ENCODE measurements around the gene RERE.
"Not testable (repeated sequence)": the region's sequence is repeated elsewhere in the genome, so short reads cannot be mapped to it uniquely, and the experiment has no call there.

Gene RERE

DNA sequence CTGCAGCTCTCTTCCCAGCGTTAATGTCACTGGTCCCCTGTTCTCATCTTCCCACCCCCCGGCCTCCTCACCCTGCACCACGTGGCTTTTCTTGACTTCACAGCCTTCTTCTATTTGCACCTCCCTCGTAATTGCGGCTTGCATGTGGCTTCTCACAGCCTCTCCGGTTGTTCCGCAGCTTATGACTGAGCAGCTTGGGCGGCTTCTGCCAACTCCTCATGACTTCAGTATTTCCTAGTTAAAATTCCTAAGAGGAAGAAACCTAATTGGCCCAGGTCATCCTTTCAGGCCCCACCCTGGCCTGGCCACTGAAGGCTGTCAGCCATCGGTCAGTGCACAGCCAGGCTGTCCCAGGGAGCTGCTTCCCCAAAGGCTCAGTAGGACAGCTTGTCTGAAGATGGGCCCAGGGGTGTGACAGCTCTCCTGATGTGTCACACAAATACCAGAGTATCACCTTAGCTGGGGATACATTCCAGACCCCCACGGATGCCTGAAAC lies 8.6 kb upstream of the RERE start:
- no peak for TF ChIP-seq JUND (IDR thresholded peaks at IDR 0.05; ENCODE audit: low read depth)
- DNase-seq (ENCODE audit: low read depth in 1 of 2, low spot score in 1 of 2) = no peak
- in situ Hi-C loops (cut with HindIII; ENCODE audit: low pct_unique_long_range_greater_than_20kb, low sequenced_read_pairs) = no loop called here

DNA sequence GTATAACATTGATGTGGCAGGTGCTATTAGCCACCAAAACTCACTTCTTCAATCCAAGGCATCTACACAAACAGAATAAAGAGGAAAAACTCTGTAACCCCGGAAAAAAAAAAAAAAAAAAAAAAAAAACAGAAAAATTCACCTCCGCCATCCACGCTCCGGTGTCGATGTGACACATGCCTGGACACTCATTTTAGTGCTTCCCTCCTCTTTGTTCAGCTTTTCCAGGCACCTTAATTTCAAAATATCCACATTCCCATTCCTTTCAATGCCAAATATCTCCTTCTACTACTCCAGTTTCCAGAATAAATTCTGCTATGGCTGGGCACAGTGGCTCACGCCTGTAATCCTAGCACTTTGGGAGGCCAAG lies 5.8 kb upstream of the RERE start:
- in situ Hi-C loops (cut with HindIII; ENCODE audit: low pct_unique_long_range_greater_than_20kb, low sequenced_read_pairs) = no loop called here
- DNase-seq (ENCODE audit: low read depth in 1 of 2, low spot score in 1 of 2) = no peak
- no peak for TF ChIP-seq JUND (IDR thresholded peaks at IDR 0.05; ENCODE audit: low read depth)

- in situ Hi-C loops (cut with HindIII; ENCODE audit: low pct_unique_long_range_greater_than_20kb, low sequenced_read_pairs) = no loop called here
- peak in 1 of 2 experiments; percentile 32 for DNase-seq (ENCODE audit: low read depth in 1 of 2, low spot score in 1 of 2)
- no peak for TF ChIP-seq JUND (IDR thresholded peaks at IDR 0.05; ENCODE audit: low read depth)
Measured at GRCh38 chr1:8822373-8823294, 5.2 kb upstream of the RERE start.

- DNase-seq (ENCODE audit: low read depth in 1 of 2, low spot score in 1 of 2) = no peak
- no peak for TF ChIP-seq JUND (IDR thresholded peaks at IDR 0.05; ENCODE audit: low read depth)
- in situ Hi-C loops (cut with HindIII; ENCODE audit: low pct_unique_long_range_greater_than_20kb, low sequenced_read_pairs) = no loop called here
Measured at GRCh38 chr1:8821084-8821483, 3.6 kb upstream of the RERE start.

GRCh38 chr1:8818789-8819188 lies 1.3 kb upstream of the RERE start:
- in situ Hi-C loops (cut with HindIII; ENCODE audit: low pct_unique_long_range_greater_than_20kb, low sequenced_read_pairs); DNase-seq (ENCODE audit: low read depth in 1 of 2, low spot score in 1 of 2): not testable (repeated sequence)

DNA sequence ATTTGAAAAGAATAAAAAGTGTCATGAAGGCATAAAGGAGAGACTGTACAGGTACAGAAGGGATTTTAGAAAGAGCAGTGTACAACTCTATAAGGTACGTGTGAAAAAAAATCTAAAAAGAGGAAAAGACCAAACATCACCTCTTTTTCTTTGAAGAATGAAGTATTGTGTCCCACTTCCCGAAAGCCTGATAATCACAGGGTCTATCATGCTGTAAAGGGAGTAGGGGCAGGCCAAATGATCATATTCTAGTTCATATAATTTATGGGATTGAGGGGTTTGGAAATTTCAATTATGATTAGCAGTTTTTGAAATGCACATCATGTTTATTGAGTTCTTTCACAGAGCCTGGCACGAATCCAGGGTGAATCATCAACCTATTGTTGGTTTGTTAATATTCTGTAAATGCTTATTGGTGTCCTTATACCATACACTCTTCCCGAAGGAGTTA lies 910 bp upstream of the RERE start:
- no peak for DNase-seq (ENCODE audit: low read depth in 1 of 2, low spot score in 1 of 2)
- in situ Hi-C loops (cut with HindIII; ENCODE audit: low pct_unique_long_range_greater_than_20kb, low sequenced_read_pairs) = no loop called here
- no peak for TF ChIP-seq JUND (IDR thresholded peaks at IDR 0.05; ENCODE audit: low read depth)

- DNase-seq (ENCODE audit: low read depth in 1 of 2, low spot score in 1 of 2) = peak in 1 of 2 experiments; percentile 21
- in situ Hi-C loops (cut with HindIII; ENCODE audit: low pct_unique_long_range_greater_than_20kb, low sequenced_read_pairs) = no loop called here
- TF ChIP-seq JUND (IDR thresholded peaks at IDR 0.05; ENCODE audit: low read depth) = no peak
Measured at GRCh38 chr1:8816831-8817411, 519 bp downstream of the RERE start.

- in situ Hi-C loops (cut with HindIII; ENCODE audit: low pct_unique_long_range_greater_than_20kb, low sequenced_read_pairs) = no loop called here
- TF ChIP-seq JUND (IDR thresholded peaks at IDR 0.05; ENCODE audit: low read depth) = no peak
- no peak for DNase-seq (ENCODE audit: low read depth in 1 of 2, low spot score in 1 of 2)
Measured at GRCh38 chr1:8816264-8816663, 1.2 kb downstream of the RERE start.

DNA sequence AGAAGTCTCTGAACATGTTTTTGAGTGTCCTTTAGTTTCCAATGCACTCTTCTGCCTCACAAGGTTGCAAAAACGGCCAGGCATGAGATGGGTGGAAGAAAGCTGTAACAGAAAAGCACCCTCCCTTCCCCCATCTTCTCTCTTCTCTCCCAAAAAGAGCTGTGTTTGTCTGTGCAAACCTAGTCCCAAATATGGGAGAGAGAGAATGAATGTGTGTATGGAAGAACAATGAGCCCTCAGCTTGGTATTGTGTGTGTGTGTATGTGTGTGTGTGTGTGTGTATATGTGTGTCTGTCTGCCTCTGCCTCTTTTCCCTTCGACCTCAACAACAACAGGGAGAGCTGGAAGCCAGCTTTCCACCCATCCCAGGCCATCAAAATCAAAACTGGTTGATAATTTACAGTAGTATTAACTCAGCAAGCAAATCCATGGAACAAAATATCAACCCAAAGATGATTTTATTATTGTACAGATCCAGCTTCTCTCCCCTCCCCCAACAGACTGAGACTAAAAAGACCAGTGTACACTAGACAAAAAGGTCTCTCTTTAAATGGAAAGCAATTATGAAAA lies 1.8 kb downstream of the RERE start:
- peak in 1 of 2 experiments; percentile 15 for DNase-seq (ENCODE audit: low read depth in 1 of 2, low spot score in 1 of 2)
- no peak for TF ChIP-seq JUND (IDR thresholded peaks at IDR 0.05; ENCODE audit: low read depth)
- in situ Hi-C loops (cut with HindIII; ENCODE audit: low pct_unique_long_range_greater_than_20kb, low sequenced_read_pairs) = no loop called here

DNA sequence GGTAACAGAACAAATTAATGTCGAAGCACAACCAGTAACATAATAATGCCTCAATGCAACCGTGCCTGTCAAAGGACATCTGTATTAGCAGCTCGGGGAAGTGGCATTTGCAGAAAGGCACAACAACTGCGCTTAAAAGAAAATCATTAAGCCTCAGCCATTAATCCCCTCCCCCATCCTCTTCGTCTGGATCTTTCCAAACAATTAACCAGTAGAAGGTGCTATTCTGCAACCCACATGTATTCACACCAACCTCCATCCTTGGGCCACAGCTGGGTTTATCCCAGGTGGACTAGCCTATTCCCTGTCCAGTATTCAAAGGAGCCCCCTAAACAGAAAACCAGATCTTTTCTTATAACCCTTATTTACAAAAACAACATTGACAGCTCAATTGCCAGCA lies 2.6 kb downstream of the RERE start:
- in situ Hi-C loops (cut with HindIII; ENCODE audit: low pct_unique_long_range_greater_than_20kb, low sequenced_read_pairs) = no loop called here
- peak in 1 of 2 experiments; percentile 34 for DNase-seq (ENCODE audit: low read depth in 1 of 2, low spot score in 1 of 2)
- TF ChIP-seq JUND (IDR thresholded peaks at IDR 0.05; ENCODE audit: low read depth) = no peak

DNA sequence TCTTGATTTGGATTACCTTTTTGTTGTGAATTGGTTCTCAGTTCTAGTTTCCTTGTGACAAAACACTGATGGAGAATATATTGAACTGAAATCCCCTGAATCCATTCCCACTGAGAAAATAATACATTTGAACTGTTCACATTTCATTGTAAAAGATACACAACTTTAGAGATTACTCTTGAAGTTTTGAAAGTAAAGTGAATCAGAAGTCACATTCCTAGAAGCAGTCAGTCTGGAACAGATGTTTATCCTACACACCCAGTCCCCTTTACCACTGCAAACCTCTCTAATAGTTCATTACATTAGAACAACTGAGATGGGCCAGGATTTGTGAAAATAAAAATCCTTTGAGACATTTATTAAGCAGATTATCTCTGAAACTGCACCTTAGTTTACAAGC lies 3.4 kb downstream of the RERE start:
- in situ Hi-C loops (cut with HindIII; ENCODE audit: low pct_unique_long_range_greater_than_20kb, low sequenced_read_pairs) = no loop called here
- no peak for TF ChIP-seq JUND (IDR thresholded peaks at IDR 0.05; ENCODE audit: low read depth)
- no peak for DNase-seq (ENCODE audit: low read depth in 1 of 2, low spot score in 1 of 2)

- TF ChIP-seq JUND (IDR thresholded peaks at IDR 0.05; ENCODE audit: low read depth) = no peak
- no peak for DNase-seq (ENCODE audit: low read depth in 1 of 2, low spot score in 1 of 2)
- in situ Hi-C loops (cut with HindIII; ENCODE audit: low pct_unique_long_range_greater_than_20kb, low sequenced_read_pairs) = no loop called here
Measured at GRCh38 chr1:8813016-8813763, 4.2 kb downstream of the RERE start.
